ENCODE results near the gene CT45A9.
"Not testable (repeated sequence)": the region's sequence is repeated elsewhere in the genome, so short reads cannot be mapped to it uniquely, and the experiment has no call there.

DNA sequence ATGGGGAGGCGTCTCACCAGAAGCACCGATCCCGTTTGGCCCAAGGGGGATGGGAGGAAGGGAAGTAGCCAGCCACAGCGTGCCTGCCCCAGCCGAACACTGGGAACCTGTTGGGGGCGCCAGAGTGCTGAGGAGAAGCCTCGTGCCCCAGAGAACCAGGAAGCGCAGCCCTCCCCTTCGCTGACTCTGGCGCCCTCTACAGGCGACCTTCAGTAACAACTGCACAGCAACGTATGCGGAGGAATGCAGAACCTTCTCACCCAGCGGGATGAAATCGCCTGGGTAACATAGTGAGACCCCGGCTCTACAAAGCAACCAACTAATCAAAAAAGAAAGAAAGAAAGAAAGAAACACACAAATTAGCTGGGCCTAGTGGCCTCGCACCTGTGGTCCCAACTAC is 51.7 kb downstream of the CT45A9 start, which contains the start of gene CT45A2:
- not testable (repeated sequence) for TF ChIP-seq POLR2A, EP300, POLR2AphosphoS5 (IDR thresholded peaks at IDR 0.05)
- TF ChIP-seq, protein P1, sequence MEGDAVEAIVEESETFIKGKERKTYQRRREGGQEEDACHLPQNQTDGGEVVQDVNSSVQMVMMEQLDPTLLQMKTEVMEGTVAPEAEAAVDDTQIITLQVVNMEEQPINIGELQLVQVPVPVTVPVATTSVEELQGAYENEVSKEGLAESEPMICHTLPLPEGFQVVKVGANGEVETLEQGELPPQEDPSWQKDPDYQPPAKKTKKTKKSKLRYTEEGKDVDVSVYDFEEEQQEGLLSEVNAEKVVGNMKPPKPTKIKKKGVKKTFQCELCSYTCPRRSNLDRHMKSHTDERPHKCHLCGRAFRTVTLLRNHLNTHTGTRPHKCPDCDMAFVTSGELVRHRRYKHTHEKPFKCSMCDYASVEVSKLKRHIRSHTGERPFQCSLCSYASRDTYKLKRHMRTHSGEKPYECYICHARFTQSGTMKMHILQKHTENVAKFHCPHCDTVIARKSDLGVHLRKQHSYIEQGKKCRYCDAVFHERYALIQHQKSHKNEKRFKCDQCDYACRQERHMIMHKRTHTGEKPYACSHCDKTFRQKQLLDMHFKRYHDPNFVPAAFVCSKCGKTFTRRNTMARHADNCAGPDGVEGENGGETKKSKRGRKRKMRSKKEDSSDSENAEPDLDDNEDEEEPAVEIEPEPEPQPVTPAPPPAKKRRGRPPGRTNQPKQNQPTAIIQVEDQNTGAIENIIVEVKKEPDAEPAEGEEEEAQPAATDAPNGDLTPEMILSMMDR (IDR thresholded peaks at IDR 0.05): not testable (repeated sequence)
